HCT116 (cell line): ENCODE results near the gene BOD1L1. TPM values are rescaled to one million over a fixed set of nuclear protein-coding genes. Genes with fewer than 3 reads are reported as not detected.

ENCODE experiments used
- ATAC-seq: fragments of 200-7000 bp; cut with Tn5 transposase; 2 replicates; pipeline ENCODE4 v1.9.1; 2020; ENCODE audit warnings: mild to moderate bottlenecking, moderate library complexity
- BruUV-seq: library from RNA; stranded (reverse); fragments of 400-500 nt; replicated peaks from 2 replicates; lab custom pipeline; 2021; lab: Mats Ljungman, UMichigan
- CTCF ChIA-PET: fragments of 300-600 bp; sonication (Branson Sonifier 250); formaldehyde crosslinking; loops from one replicate; lab custom pipeline; 2021; ENCODE audit warnings: antibody characterized with exemption; lab: Charles Lee
- POLR2A ChIA-PET: fragments of 300-600, 350-600 bp; sonication (Branson Sonifier 250); formaldehyde crosslinking; loops from one replicate; lab custom pipeline; 2021; ENCODE audit warnings: antibody characterized with exemption; lab: Charles Lee
- RAD21 ChIA-PET, 2 experiments: fragments of 300-600 bp; sonication (Branson Sonifier 250); formaldehyde crosslinking; loops; one replicate each; lab custom pipeline; 2023; ENCODE audit warnings: low total read pairs in 2 of 2; ENCODE audit not compliant: uncharacterized antibody in 2 of 2, unreplicated experiment in 2 of 2, low non-redundant PET in 1 of 2; lab: Charles Lee
- DNase-seq: peaks from one replicate; pipeline ENCODE4 v3.0.0-alpha.2; 2010; ENCODE audit warnings: low read depth, low spot score
- H2AFZ ChIP-seq: fragments of 200-600 bp; shearing (Covaris generic), sonication (generic); 2 replicates; pipeline ENCODE4 v1.6.1; 2017; ENCODE audit warnings: low read depth, mixed run types, mixed read lengths, antibody characterized with exemption, low read length; ENCODE audit not compliant: poor library complexity, severe bottlenecking
- H3K27ac ChIP-seq: 2 replicates; pipeline ENCODE4 v1.5.1; 2012; ENCODE audit warnings: low read depth, low read length
- H3K27me3 ChIP-seq: fragments of 200-600 bp; sonication (generic); 2 replicates; pipeline ENCODE4 v1.6.1; 2016; ENCODE audit warnings: mixed run types, low read length, mixed read lengths; ENCODE audit not compliant: insufficient read depth
- H3K36me3 ChIP-seq, 2 experiments: fragments of 200-500 bp in 1 of 2; fragments of 200-600 bp in 1 of 2; sonication (Bioruptor generic) in 1 of 2; sonication (generic) in 1 of 2; 2 replicates each; pipeline versions ENCODE4 v1.5.1 to v1.6.1; 2014 to 2016; ENCODE audit warnings: low read length in 2 of 2, inconsistent platforms in 1 of 2, mixed read lengths in 1 of 2, mixed run types in 1 of 2; ENCODE audit not compliant: insufficient read depth in 2 of 2, control insufficient read depth in 1 of 2
- H3K4me1 ChIP-seq, 2 experiments: fragments of 200-600 bp in 1 of 2; sonication (generic) in 1 of 2; 2 replicates each; pipeline versions ENCODE4 v1.5.1 to v1.6.1; 2012 to 2017; ENCODE audit warnings: low read length in 2 of 2, inconsistent platforms in 1 of 2, mild to moderate bottlenecking in 1 of 2, mixed read lengths in 1 of 2, mixed run types in 1 of 2, moderate library complexity in 1 of 2; ENCODE audit not compliant: insufficient read depth in 2 of 2, control insufficient read depth in 1 of 2
- H3K4me2 ChIP-seq: fragments of 200-600 bp; sonication (generic); 2 replicates; pipeline ENCODE4 v1.6.1; 2017; ENCODE audit warnings: mixed run types, low read length, mixed read lengths
- H3K4me3 ChIP-seq, 2 experiments: fragments of 200-600 bp in 1 of 2; sonication (generic) in 1 of 2; replicated peaks in 1 of 2; 2 replicates each; pipeline ENCODE4 v1.5.1; 2011 to 2016; ENCODE audit warnings: low read length in 2 of 2, control low read depth in 1 of 2, low read depth in 1 of 2, mild to moderate bottlenecking in 1 of 2, mixed read lengths in 1 of 2, mixed run types in 1 of 2
- H3K79me2 ChIP-seq: fragments of 200-600 bp; sonication (generic); 2 replicates; pipeline ENCODE4 v1.6.1; 2017; ENCODE audit warnings: mild to moderate bottlenecking, mixed run types, low read length, moderate library complexity, mixed read lengths; ENCODE audit not compliant: insufficient read depth
- H3K9ac ChIP-seq: fragments of 200-600 bp; sonication (generic); 2 replicates; pipeline ENCODE4 v1.6.1; 2016; ENCODE audit warnings: low read length, mixed read lengths
- H3K9me2 ChIP-seq: fragments of 200-600 bp; sonication (generic), shearing (Covaris generic); 2 replicates; pipeline ENCODE4 v1.6.1; 2017; ENCODE audit warnings: mixed run types, mild to moderate bottlenecking, moderate library complexity; ENCODE audit not compliant: insufficient read depth
- H3K9me3 ChIP-seq, 2 experiments: fragments of 200-500 bp in 1 of 2; fragments of 200-600 bp in 1 of 2; sonication (Bioruptor generic) in 1 of 2; sonication (generic) in 1 of 2; 2 replicates each; pipeline ENCODE4 v1.6.1; 2014 to 2017; ENCODE audit warnings: low read length in 2 of 2, mixed read lengths in 2 of 2, inconsistent platforms in 1 of 2, low read depth in 1 of 2, mild to moderate bottlenecking in 1 of 2, mixed run types in 1 of 2, moderate library complexity in 1 of 2; ENCODE audit not compliant: control insufficient read depth in 1 of 2, insufficient read depth in 1 of 2
- H4K20me1 ChIP-seq: fragments of 200-600 bp; sonication (generic), shearing (Covaris generic); 2 replicates; pipeline ENCODE4 v1.6.1; 2017; ENCODE audit warnings: mixed run types, mild to moderate bottlenecking, moderate library complexity; ENCODE audit not compliant: insufficient read depth
- ATF3 ChIP-seq: IDR thresholded peaks from 2 replicates; pipeline ENCODE4 v1.6.1; 2012
- CBX3 ChIP-seq: IDR thresholded peaks from 2 replicates; pipeline ENCODE4 v1.6.1; 2012; ENCODE audit warnings: low read depth
- CTCF ChIP-seq, 3 experiments: fragments of 200-600 bp in 1 of 3; sonication (generic) in 1 of 3; IDR thresholded peaks in 2 of 3; conservative IDR thresholded peaks in 1 of 3; 2 replicates each; pipeline ENCODE4 v1.5.1; 2012 to 2017; ENCODE audit warnings: low read depth in 2 of 3, low read length in 2 of 3, antibody characterized with exemption in 1 of 3, borderline replicate concordance in 1 of 3, control low read depth in 1 of 3, mild to moderate bottlenecking in 1 of 3, mixed read lengths in 1 of 3, mixed run types in 1 of 3, moderate library complexity in 1 of 3; ENCODE audit not compliant: insufficient read depth in 1 of 3
- EZH2 ChIP-seq: fragments of 200-600 bp; sonication (generic); IDR thresholded peaks from 2 replicates; pipeline ENCODE4 v1.6.1; 2017; ENCODE audit warnings: antibody characterized with exemption, mixed run types
- EZH2phosphoT487 ChIP-seq: fragments of 200-600 bp; IDR thresholded peaks from 2 replicates; pipeline ENCODE4 v1.6.1; 2018; ENCODE audit warnings: antibody characterized with exemption, borderline replicate concordance
- JUND ChIP-seq: IDR thresholded peaks from 2 replicates; pipeline ENCODE4 v1.6.1; 2012
- POLR2AphosphoS5 ChIP-seq: IDR thresholded peaks from 2 replicates; pipeline ENCODE4 v1.6.1; 2011; ENCODE audit warnings: mild to moderate bottlenecking, low read depth, low read length, moderate library complexity
- SP1 ChIP-seq: IDR thresholded peaks from 2 replicates; pipeline ENCODE4 v1.6.1; 2012; ENCODE audit warnings: low read depth
- ZBTB33 ChIP-seq: IDR thresholded peaks from 2 replicates; pipeline ENCODE4 v1.6.1; 2011; ENCODE audit warnings: mild to moderate bottlenecking, low read length, moderate library complexity; ENCODE audit not compliant: insufficient replicate concordance; ENCODE audit errors: extremely low read depth
- intact Hi-C: fragments of 100-400 bp; cut with micrococcal nuclease; formaldehyde crosslinking; loops from 2 replicates; pipeline ENCODE4 v1.10.0; 2022
- total RNA-seq: library from RNA; stranded (reverse); gene quantifications from one replicate; pipeline ENCODE4 v1.2.1, GENCODE V29; 2021; ENCODE audit not compliant: unreplicated experiment

The BOD1L1 gene
- total RNA-seq, 1 experiment from 2014 or later = 22.4 TPM

- ChIA-PET CTCF (no interaction called here), RAD21 (no interaction called here), POLR2A (no interaction called here)
- H3K9ac ChIP-seq = no peak overlapping the region
- H3K36me3 ChIP-seq = no peaks in the 10 kb centered on the region
- intact Hi-C loops = no loop called here
- H3K4me1 ChIP-seq = no peaks in the 10 kb centered on the region
- no peaks in the 10 kb centered on the region for H4K20me1 ChIP-seq
- no peaks in the 10 kb centered on the region for H3K27me3 ChIP-seq
- H3K9me3 ChIP-seq = no peaks in the 10 kb centered on the region
- no peaks in the 10 kb centered on the region for H3K9me2 ChIP-seq
- no peak overlapping the region for H3K4me3 ChIP-seq
- TF ChIP-seq POLR2AphosphoS5 (no peak), ATF3 (no peak), EZH2 (no peak), ZBTB33 (no peak), CTCF (IDR thresholded peaks at IDR 0.05 in 2 of 3, conservative IDR thresholded peaks at IDR 0.05 in 1 of 3; ENCODE audit: borderline replicate concordance in 1 of 3, insufficient read depth in 1 of 3, low read depth in 2 of 3, low read length in 2 of 3) (no peak), CBX3 (no peak), JUND (no peak), SP1 (no peak), EZH2phosphoT487 (no peak)
- H2AFZ ChIP-seq = no peak overlapping the region
- BruUV-seq = no TSS peak
- no peak overlapping the region for H3K27ac ChIP-seq
- no peaks in the 10 kb centered on the region for H3K79me2 ChIP-seq
- no peak for DNase-seq
- no peak for ATAC-seq
- no peak overlapping the region for H3K4me2 ChIP-seq
These were observed 103.7 kb downstream of the BOD1L1 start for GRCh38 chr4:13523591-13524503.
